CD4-positive, alpha-beta T cell treated with Interferon alpha-2 for 1 hour (primary cell): ENCODE data around the gene FBXW8.

ENCODE experiments used
- DNase-seq, 2 donors: peaks; one replicate each; pipeline ENCODE4 v3.0.0-alpha.2; 2020 to 2022

FBXW8 gene

DNA sequence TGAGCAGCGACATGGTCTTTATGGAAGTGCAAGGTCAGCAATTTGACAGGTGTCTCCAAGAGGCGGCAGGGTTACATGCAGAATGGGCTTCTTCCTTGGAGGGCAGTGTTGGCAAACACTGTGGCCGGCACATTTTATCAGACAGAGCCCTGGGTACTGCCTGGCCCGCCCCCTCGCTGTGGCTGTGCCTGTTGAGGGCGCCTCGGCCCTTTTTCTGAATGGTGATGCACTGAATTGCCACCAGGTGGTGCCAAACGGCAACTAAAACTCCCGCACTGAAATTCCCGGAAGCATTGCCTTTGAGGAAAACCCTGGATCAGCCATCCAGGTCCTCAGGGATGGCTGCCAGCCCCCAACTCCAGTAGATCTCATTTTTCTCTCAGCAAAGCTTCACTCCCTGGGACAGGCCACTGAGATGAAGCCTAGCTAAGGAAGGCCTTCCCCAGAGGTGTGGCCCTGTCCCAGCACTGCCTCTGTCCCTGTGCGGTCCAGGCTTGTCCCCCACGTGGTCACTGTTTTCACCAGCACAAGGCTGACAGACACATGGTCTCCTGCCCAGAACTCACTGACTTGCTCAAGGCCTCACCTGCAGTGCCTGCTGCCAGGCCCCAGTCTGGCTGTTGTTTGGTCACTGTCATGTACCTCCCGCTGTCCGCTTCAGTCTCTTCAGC, 114.9 kb downstream of the FBXW8 start:
- DNase-seq = peak; percentile 38 to 59

GRCh38 chr12:117026343-117026742, 115.6 kb downstream of the FBXW8 start:
- no peak for DNase-seq

DNA sequence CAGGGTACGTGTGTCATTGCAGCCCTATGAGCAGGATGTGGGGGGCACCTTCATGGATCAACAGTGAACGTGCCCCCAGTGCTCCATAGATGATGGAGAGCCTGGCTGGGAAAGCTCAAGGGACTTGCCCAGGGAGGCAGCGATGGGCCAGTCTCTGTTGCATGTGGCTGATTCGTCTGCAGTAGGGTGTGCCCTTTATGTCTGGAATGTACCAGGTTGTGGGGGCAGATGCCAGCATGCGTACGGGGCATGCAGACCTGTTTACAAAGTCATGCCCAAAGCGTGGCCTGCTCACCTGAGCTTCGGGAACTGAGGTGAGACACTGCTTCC, 116.1 kb downstream of the FBXW8 start:
- no peak for DNase-seq

- DNase-seq = no peak
These were observed 116.7 kb downstream of the FBXW8 start for GRCh38 chr12:117027251-117028086.

GRCh38 chr12:117028254-117028653, 117.5 kb downstream of the FBXW8 start:
- no peak for DNase-seq

DNA sequence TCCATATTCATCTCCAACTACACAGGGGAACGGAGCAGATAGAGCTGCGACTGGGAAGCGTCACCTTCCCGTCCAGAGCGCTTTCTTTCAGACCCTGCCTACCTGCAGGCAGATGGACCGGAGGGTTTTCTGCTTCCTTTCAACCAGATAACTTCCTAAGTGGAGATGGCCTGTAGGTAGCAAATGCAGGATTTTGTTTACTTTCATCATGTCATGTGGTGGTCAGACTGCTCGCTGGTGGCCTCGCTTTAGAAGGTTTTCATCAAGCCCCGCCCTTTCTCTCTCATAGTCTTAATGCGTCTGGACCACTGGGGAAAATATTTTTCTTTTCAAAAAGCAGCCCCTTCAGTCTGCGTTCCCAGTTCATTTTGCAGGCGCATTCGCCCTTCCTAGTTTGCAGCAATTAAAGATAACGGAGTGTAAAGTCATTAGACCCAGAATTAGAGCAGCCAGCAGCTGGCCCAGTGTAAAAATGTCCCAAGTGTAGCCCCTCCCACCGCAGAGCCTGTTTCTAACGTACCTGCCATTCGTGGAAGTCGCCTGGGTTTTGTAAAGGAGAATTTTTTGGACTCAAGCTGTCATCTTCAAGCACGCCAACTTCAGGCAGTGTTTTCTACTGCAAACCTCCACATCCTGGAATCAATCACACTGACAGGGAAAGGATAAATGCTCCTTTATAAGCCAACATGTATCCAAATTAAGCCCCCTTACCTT, 119.6 kb downstream of the FBXW8 start:
- DNase-seq = no peak

DNA sequence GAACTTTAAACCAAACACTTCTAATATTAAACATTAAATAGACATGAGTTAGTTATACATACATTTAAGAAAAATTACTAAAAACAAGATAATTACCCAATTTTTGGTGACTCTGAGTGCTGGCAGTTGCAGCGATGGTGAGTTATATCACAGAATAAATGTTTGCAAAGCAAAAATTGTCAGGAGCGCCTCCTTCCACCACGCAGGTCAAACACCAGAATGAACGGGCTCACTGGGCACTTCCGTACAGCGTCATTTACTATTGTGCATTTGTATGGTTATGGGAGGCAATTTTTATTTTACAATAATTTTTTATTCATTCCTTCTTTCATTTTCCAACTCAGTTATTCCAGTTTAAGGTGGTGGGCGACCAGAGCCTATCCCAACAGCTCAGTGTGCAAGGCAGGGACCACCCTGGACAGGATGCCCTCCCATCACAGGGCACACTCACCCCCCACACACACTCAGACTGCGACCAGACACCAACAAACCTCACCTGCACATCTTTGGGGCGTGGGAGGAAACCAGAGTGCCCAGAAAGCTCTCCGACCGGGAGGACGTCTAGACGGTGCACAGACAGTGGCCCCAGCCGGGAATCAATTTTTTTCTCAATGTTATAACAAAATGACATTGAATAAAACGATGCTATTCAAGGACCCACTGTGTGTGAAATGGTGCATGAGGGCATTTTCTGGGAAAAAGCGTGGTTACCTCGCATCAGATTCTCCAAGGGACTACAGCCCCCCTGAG, 121.3 kb downstream of the FBXW8 start:
- no peak for DNase-seq

DNA sequence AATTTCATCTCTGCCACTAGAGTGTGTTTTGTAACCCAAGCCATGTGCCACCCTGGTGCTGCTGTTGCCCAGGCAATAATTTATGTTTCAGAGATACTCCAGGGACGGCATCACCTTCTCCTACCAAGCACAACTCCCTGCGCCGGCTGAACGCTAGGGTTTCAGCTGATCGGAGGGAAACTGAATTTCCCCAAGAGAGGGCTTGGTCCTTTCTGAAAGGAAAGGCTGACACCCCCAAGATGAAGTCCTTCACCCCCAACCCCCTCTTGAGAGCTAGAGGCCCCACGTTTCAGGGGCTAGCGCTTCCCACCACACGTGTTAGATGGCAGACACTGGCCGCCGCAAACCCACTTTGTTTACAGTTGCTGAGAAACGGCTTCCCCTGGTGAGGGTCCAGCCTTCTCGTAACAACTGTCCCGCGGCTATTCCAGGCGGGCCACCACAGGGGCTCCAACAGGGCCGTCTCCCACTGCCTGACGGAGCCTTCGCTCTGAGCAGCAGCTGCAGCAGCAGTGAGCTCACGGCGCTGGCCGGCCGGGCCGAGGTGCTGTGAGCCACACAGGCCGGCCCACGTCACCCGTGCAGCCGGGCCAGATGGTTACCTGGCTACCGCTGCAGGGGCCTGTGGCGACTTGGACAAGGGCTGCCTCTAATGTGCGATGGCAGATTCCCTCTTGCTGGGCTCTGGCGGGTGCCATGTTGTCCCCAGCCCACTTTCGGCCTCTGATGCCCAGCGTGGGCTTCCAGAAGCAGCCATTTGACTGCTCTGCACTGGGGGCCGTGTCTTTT, 122.0 kb downstream of the FBXW8 start:
- no peak for DNase-seq

DNA sequence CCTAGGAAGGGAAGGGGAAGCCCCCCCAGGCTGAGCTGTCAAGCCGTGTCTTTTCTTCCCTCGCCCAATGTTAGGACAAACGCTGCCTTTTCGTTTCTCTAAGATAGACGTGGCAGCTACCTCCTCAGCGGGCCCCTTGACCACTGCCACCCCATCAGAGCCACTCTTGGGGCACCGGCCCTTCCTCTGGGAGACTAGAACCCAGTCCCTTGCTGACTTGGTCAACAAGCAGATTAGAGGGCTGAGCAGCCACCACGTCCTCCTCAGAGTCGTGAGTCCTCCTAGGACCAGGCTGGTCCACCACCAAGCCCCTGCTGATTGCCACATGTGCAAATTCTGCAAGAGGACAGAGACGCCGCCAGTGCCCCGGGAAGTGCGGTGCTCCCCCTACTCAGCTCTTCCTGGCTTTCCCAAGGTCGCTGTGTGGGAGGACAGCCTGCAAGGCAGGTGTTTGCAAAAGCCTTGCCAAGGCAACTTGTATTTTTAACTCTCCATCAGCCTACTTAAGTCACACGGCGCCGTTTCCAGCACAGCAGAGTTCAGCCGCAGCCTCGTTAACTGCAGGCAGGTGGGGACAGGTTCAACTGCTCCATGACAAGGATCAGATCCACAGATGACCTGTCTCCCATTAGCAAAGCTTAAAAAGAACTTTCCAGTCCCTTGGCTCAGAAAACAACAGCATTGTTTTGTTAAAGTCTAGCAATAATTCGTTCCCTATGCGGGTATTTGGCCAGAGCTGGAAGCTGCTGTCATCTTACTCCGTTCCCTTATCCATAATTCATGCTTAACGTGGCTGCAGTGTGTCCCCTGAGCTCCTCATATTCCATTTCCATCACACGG, 122.9 kb downstream of the FBXW8 start:
- no peak for DNase-seq

- DNase-seq = no peak
These were observed 123.5 kb downstream of the FBXW8 start for GRCh38 chr12:117034249-117034648.

- DNase-seq = no peak
These were observed 124.0 kb downstream of the FBXW8 start for GRCh38 chr12:117034701-117035151.

DNA sequence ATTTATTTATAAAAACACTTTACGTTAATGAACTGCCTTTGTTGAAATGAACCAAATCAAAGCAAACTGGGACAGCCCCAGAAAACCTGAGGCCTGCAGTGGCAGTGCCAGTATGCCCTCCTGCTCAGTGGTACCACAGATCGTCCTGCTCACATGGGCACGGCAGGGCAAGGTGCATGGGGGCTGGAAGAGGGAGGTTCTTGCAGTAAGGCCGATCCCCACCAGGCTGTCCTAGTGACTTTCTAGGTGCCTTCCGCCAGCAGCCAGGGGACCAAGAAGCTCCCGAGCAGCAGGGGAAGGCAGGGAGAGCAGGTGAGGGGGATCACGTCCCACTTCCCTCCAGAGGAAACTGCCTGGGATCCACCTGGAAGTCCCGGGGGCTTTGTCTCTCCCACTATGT, 124.5 kb downstream of the FBXW8 start:
- DNase-seq = no peak

- DNase-seq = no peak
These were observed 125.3 kb downstream of the FBXW8 start for GRCh38 chr12:117036046-117036445.

GRCh38 chr12:117036547-117036946, 125.8 kb downstream of the FBXW8 start:
- DNase-seq = no peak

DNA sequence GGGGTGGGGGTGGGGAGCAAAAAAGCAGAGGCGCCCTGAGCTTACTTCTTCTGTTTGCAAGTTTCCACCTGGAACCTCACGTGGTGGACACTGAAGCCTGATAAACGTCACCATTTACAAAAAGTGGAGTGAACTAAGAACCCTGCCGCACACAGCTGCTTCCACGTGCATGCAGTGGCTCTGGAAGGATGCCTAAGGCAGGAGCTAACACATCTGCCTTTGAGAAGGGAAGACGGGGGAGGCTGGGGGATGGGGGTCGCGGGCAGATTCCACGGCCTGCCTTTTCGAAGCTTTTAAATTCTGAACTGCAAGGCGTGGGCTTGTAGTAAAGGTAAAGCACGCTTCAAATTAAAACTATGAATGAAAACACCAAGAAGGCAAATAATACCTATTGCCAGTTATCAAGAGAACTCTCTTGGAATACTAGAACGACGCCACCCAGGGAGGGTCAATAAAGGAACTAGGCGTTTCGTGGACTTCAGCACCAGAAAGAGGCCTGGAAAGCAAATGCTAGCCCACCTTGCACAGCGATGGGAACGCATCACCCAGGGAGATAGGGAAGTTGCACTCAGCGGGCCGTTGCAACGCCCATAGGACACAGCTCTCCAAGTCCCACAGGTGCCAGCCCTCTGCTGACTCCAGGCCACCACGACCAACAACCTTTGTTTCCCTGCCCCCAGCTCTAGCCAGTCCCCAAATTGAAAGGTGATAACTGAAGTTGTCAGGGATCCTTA, 126.7 kb downstream of the FBXW8 start:
- DNase-seq = no peak

- DNase-seq = no peak
These were observed 127.4 kb downstream of the FBXW8 start for GRCh38 chr12:117038023-117038680.

DNA sequence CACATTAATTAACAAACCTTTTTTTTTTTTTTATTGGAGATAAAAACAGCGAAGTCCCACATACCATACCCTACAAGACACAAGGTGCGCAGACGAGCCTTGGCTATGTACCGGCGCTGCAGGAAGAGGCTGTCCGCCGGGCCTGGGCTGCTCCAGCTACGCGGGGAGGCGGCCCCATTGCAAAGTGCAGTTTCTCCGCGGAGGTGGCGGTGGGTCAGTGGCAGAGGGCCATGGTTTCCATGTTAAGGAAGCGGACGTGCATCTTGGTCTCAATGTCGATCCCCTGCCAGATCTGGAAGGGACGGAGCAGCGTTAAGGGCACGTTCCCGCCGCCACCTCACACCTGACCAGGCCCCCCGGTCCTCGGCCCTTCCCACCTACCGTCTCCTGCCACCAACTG, 128.2 kb downstream of the FBXW8 start:
- DNase-seq = no peak

DNA sequence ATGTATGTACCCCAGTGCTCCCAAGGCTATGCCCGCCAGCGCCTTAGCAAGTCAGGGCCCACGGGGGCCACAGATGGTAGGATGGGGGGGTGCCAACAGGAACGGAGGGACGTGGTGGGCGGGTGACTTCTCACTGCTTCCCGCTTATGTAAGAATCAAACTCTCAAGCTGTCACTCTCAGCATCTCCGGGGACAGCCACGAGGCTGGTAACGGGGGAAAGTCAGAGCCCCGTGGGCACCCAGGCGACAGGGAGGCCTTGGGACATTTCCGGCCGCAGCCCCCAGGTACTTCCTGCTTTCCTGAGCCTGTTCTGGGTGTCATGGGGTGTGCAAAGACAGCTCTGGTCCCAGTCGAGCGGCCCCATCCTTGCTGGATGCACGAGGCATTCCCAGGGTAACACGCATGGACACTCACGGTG, 129.2 kb downstream of the FBXW8 start:
- DNase-seq = no peak

DNA sequence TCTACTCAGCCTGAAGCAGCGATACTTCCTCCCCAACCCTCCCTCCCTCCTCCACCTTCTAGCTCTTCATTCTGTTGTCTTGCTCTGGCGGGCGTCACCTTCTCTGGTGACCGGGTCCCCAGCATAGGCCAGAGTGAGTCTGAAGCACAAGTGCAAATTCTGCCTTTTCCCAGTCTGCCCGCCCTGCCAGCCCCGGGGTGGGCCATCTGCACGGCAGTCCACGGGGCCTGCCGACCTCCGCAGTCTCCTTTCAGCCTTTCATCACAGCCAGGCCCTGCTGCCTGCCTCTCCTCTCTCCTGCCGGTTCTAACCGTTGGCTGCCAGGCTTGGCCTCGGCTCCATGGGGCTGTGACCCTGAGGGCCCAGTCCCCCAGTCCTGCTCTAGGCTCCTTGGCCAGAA, 129.7 kb downstream of the FBXW8 start:
- DNase-seq = no peak

DNA sequence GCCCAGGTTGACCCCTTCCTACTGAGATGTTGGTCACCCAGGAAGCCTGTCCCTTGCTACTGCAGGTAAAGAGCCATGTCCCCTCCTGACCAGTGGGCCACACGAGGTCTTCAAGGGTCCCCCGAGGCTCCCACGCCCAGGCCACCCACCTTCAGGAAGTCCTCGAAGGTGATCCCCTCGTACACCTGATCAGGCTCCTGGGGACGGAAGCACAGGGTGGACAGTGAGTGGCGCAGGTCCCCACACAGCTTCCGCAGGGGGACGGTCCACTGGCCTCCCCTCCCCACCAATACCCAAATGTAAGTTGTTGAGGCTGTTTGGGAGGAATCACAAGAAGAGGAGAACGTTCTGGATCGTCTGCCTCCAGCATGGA, 131.0 kb downstream of the FBXW8 start:
- no peak for DNase-seq
